ENCODE results near the gene GABBR2. TPM values are rescaled to one million over a fixed set of nuclear protein-coding genes. Genes with fewer than 3 reads are reported as not detected.
"Not testable (repeated sequence)": the region's sequence is repeated elsewhere in the genome, so short reads cannot be mapped to it uniquely, and the experiment has no call there.

GABBR2 gene
- total RNA-seq, 1 experiment from 2014 or later, result 0.76 TPM

- no peak overlapping the region for H3K27ac ChIP-seq
- ChIA-PET POLR2A (ENCODE audit: unreplicated experiment) (no interaction called here), CTCF (no interaction called here)
- H3K4me3 ChIP-seq, result no peak overlapping the region
- no peak for TF ChIP-seq EZH2 (IDR thresholded peaks at IDR 0.05; ENCODE audit: low read depth)
- no peak for TF ChIP-seq CTCF (conservative IDR thresholded peaks at IDR 0.05)
- H4K20me1 ChIP-seq (ENCODE audit: insufficient read depth), result no peaks in the 10 kb centered on the region
- no peaks in the 10 kb centered on the region for H3F3A ChIP-seq (ENCODE audit: insufficient read depth, low read depth)
- no peaks in the 10 kb centered on the region for H3K27me3 ChIP-seq (ENCODE audit: insufficient read depth, low read depth)
- intact Hi-C loops (cut with micrococcal nuclease; ENCODE audit: unreplicated experiment), result no loop called here
- H3K4me1 ChIP-seq (replicated peaks; ENCODE audit: insufficient read depth), result peaks cover 11% of the 10 kb centered on the region
- no peak overlapping the region for H3K4me2 ChIP-seq
- no peaks in the 10 kb centered on the region for H3K9me3 ChIP-seq (ENCODE audit: insufficient read depth, low read depth)
- H2AFZ ChIP-seq, result no peak overlapping the region
- DNase-seq, result no peak
- no peaks in the 10 kb centered on the region for H3K79me2 ChIP-seq (ENCODE audit: low read depth)
- no peaks in the 10 kb centered on the region for H3K9me2 ChIP-seq (ENCODE audit: insufficient read depth)
- no TSS peak for BruUV-seq (replicated peaks)
- no peaks in the 10 kb centered on the region for H3K36me3 ChIP-seq (ENCODE audit: low read depth)
Measured at GRCh38 chr9:98656511-98656910, 52.2 kb downstream of the GABBR2 start.

DNA sequence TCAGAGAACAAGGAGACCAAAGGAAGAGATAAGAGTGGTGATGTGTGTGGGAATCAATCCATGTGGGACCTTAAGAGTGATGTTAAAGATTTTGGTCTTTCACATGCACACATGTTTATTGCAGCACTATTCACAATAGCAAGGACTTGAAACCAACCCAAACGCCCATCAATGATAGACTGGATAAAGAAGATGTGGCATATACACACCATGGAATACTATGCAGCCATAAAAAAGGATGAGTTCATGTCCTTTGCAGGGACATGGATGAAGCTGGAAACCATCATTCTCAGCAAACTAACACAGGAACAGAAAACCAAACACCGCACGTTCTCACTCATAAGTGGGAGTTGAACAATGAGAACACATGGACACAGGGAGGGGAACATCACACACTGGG is 53.3 kb downstream of the GABBR2 start:
- H3K9me3 ChIP-seq (ENCODE audit: insufficient read depth, low read depth); H3K27me3 ChIP-seq (ENCODE audit: insufficient read depth, low read depth); H2AFZ ChIP-seq; H3K36me3 ChIP-seq (ENCODE audit: low read depth); H3K4me2 ChIP-seq; H3K4me3 ChIP-seq; H4K20me1 ChIP-seq (ENCODE audit: insufficient read depth); DNase-seq; BruUV-seq (replicated peaks); POLR2A ChIA-PET (ENCODE audit: unreplicated experiment); H3K79me2 ChIP-seq (ENCODE audit: low read depth); H3K4me1 ChIP-seq (replicated peaks; ENCODE audit: insufficient read depth); H3K9me2 ChIP-seq (ENCODE audit: insufficient read depth); intact Hi-C loops (cut with micrococcal nuclease; ENCODE audit: unreplicated experiment); H3F3A ChIP-seq (ENCODE audit: insufficient read depth, low read depth); H3K27ac ChIP-seq: not testable (repeated sequence)
- CTCF ChIA-PET, result interaction anchor here (0.6 kb wide), 1 partner anchor 1378 kb away, joined by 3 read pairs; no protein-coding TSS in a partner anchor

GRCh38 chr9:98654247-98654646 is 54.5 kb downstream of the GABBR2 start:
- no peak overlapping the region for H3K4me3 ChIP-seq
- no peaks in the 10 kb centered on the region for H4K20me1 ChIP-seq (ENCODE audit: insufficient read depth)
- H3K4me1 ChIP-seq (replicated peaks; ENCODE audit: insufficient read depth), result peaks cover 3% of the 10 kb centered on the region; the same call in 1 of the 2 replicates
- CTCF ChIA-PET, result no interaction called here
- H3K79me2 ChIP-seq (ENCODE audit: low read depth), result no peaks in the 10 kb centered on the region
- POLR2A ChIA-PET (ENCODE audit: unreplicated experiment), result no interaction called here
- H2AFZ ChIP-seq, result no peak overlapping the region
- no TSS peak for BruUV-seq (replicated peaks)
- H3K4me2 ChIP-seq, result no peak overlapping the region
- intact Hi-C loops (cut with micrococcal nuclease; ENCODE audit: unreplicated experiment), result no loop called here
- H3K9me3 ChIP-seq (ENCODE audit: insufficient read depth, low read depth), result no peaks in the 10 kb centered on the region
- H3K9me2 ChIP-seq (ENCODE audit: insufficient read depth), result no peaks in the 10 kb centered on the region
- H3K27me3 ChIP-seq (ENCODE audit: insufficient read depth, low read depth), result no peaks in the 10 kb centered on the region
- H3K27ac ChIP-seq, result no peak overlapping the region
- TF ChIP-seq EZH2 (IDR thresholded peaks at IDR 0.05; ENCODE audit: low read depth) (no peak), CTCF (conservative IDR thresholded peaks at IDR 0.05) (no peak)
- DNase-seq, result no peak
- H3K36me3 ChIP-seq (ENCODE audit: low read depth), result no peaks in the 10 kb centered on the region
- H3F3A ChIP-seq (ENCODE audit: insufficient read depth, low read depth), result no peaks in the 10 kb centered on the region

- no peaks in the 10 kb centered on the region for H3K4me1 ChIP-seq (replicated peaks; ENCODE audit: insufficient read depth)
- no peaks in the 10 kb centered on the region for H3K27me3 ChIP-seq (ENCODE audit: insufficient read depth, low read depth)
- H4K20me1 ChIP-seq (ENCODE audit: insufficient read depth), result no peaks in the 10 kb centered on the region
- no peaks in the 10 kb centered on the region for H3K36me3 ChIP-seq (ENCODE audit: low read depth)
- H3K4me2 ChIP-seq, result no peak overlapping the region
- POLR2A ChIA-PET (ENCODE audit: unreplicated experiment), result interaction anchor here (0.6 to 0.7 kb wide), 2 partner anchors 254 to 304 kb away, joined by 3 read pairs; no protein-coding TSS in a partner anchor
- H3K79me2 ChIP-seq (ENCODE audit: low read depth), result no peaks in the 10 kb centered on the region
- no peak overlapping the region for H3K27ac ChIP-seq
- no peaks in the 10 kb centered on the region for H3F3A ChIP-seq (ENCODE audit: insufficient read depth, low read depth)
- intact Hi-C loops (cut with micrococcal nuclease; ENCODE audit: unreplicated experiment), result no loop called here
- BruUV-seq (replicated peaks), result no TSS peak
- H3K4me3 ChIP-seq, result no peak overlapping the region
- no peak overlapping the region for H2AFZ ChIP-seq
- H3K9me2 ChIP-seq (ENCODE audit: insufficient read depth), result no peaks in the 10 kb centered on the region
- DNase-seq, result no peak
- H3K9me3 ChIP-seq (ENCODE audit: insufficient read depth, low read depth), result no peaks in the 10 kb centered on the region
- TF ChIP-seq CTCF (conservative IDR thresholded peaks at IDR 0.05) (no peak), EZH2 (IDR thresholded peaks at IDR 0.05; ENCODE audit: low read depth) (no peak)
- CTCF ChIA-PET, result no interaction called here
Measured at GRCh38 chr9:98652741-98653140, 56.0 kb downstream of the GABBR2 start.
